Peyer's patch (tissue), 4 donors: ENCODE data around the gene ERC2.

Experiments used
- POLR2A ChIP-seq, 2 donors: fragments of 450-650 bp; IDR thresholded peaks; one replicate each; pipeline ENCODE4 v1.5.1; 2017; ENCODE audit warnings: antibody characterized with exemption in 2 of 2, mild to moderate bottlenecking in 2 of 2, moderate library complexity in 2 of 2
- TF ChIP-seq, protein P1 (sequence below), 6 experiments: fragments of 450-650 bp in 4 of 6; fragments of 200-600 bp in 2 of 6; sonication (generic) in 1 of 6; IDR thresholded peaks; one replicate each; pipeline ENCODE4 v1.5.1; 2017 to 2019; ENCODE audit warnings: antibody characterized with exemption in 6 of 6, mild to moderate bottlenecking in 3 of 6, moderate library complexity in 1 of 6

DNA sequence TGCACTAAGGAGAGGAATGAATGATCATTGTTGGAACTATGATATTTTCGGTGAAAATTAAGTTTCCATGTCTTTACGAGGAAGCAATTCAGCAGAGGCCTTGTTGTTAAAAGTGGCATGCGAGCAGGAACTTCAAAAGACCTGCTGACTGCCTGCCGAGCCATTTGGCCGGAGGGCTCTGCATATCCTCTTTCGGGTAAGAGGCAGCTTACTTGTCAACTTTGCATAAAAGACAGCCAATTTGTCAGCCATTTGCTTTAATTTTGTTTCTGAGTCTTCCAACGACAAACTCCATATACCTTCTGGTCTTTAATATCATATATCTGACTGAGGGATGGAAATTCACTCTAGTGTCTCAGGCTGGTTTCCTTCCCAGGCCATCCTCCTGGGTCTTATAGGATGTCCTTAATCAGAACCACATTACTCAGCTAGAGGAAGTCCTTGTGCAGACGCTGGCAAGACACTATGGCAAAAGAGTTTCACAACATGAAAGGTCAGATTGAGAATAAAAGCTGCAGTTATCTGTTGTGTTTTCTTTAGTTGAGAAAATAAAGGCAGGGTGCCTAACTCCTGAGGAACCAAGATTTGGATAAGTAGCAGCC lies 852.5 kb downstream of the ERC2 start:
- TF ChIP-seq, protein P1, sequence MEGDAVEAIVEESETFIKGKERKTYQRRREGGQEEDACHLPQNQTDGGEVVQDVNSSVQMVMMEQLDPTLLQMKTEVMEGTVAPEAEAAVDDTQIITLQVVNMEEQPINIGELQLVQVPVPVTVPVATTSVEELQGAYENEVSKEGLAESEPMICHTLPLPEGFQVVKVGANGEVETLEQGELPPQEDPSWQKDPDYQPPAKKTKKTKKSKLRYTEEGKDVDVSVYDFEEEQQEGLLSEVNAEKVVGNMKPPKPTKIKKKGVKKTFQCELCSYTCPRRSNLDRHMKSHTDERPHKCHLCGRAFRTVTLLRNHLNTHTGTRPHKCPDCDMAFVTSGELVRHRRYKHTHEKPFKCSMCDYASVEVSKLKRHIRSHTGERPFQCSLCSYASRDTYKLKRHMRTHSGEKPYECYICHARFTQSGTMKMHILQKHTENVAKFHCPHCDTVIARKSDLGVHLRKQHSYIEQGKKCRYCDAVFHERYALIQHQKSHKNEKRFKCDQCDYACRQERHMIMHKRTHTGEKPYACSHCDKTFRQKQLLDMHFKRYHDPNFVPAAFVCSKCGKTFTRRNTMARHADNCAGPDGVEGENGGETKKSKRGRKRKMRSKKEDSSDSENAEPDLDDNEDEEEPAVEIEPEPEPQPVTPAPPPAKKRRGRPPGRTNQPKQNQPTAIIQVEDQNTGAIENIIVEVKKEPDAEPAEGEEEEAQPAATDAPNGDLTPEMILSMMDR (IDR thresholded peaks at IDR 0.05), result no peak
- TF ChIP-seq POLR2A (IDR thresholded peaks at IDR 0.05), result no peak
